VCaP (cell line): Measurements from ENCODE around the gene SFPQ.

ENCODE experiments used
- H3K27ac ChIP-seq: fragments of 450-650 bp; 2 replicates; pipeline ENCODE4 v1.5.1; 2017
- CTCF ChIP-seq: fragments of 450-650 bp; conservative IDR thresholded peaks from 2 replicates; pipeline ENCODE4 v1.5.1; 2017; ENCODE audit warnings: mild to moderate bottlenecking, moderate library complexity

Gene SFPQ

GRCh38 chr1:35222322-35223083 is 29.6 kb upstream of the SFPQ start:
- peak overlapping the region; percentile 4; the same call in 1 of the 2 replicates for H3K27ac ChIP-seq
- TF ChIP-seq CTCF: no peak

GRCh38 chr1:35220976-35221375 is 28.0 kb upstream of the SFPQ start:
- peak; percentile 59 for TF ChIP-seq CTCF
- no peak overlapping the region for H3K27ac ChIP-seq

GRCh38 chr1:35215346-35215745 is 22.4 kb upstream of the SFPQ start:
- no peak overlapping the region for H3K27ac ChIP-seq

GRCh38 chr1:35211120-35211414 is 18.1 kb upstream of the SFPQ start:
- no peak overlapping the region for H3K27ac ChIP-seq
- TF ChIP-seq CTCF: no peak

More at GRCh38 chr1:35215346-35215745, 22.4 kb upstream of the SFPQ start:
- no peak for TF ChIP-seq CTCF

GRCh38 chr1:35210321-35211119 is 17.6 kb upstream of the SFPQ start:
- H3K27ac ChIP-seq: no peak overlapping the region

GRCh38 chr1:35203295-35203694 is 10.3 kb upstream of the SFPQ start:
- no peak overlapping the region for H3K27ac ChIP-seq
- no peak for TF ChIP-seq CTCF

More at GRCh38 chr1:35210321-35211119, 17.6 kb upstream of the SFPQ start:
- TF ChIP-seq CTCF: no peak

- peak; percentile 90 for TF ChIP-seq CTCF
- no peak overlapping the region for H3K27ac ChIP-seq
These were observed 9.2 kb upstream of the SFPQ start for GRCh38 chr1:35202048-35202719.
